Superior temporal gyrus (tissue), 1 donor: ENCODE results near the gene DHRS7B.
"Not testable (repeated sequence)": the region's sequence is repeated elsewhere in the genome, so short reads cannot be mapped to it uniquely, and the experiment has no call there.

Experiments used
- DNase-seq: peaks from one replicate; pipeline ENCODE4 v3.0.0-alpha.2; 2016; ENCODE audit errors: extremely low spot score

DHRS7B gene

DNA sequence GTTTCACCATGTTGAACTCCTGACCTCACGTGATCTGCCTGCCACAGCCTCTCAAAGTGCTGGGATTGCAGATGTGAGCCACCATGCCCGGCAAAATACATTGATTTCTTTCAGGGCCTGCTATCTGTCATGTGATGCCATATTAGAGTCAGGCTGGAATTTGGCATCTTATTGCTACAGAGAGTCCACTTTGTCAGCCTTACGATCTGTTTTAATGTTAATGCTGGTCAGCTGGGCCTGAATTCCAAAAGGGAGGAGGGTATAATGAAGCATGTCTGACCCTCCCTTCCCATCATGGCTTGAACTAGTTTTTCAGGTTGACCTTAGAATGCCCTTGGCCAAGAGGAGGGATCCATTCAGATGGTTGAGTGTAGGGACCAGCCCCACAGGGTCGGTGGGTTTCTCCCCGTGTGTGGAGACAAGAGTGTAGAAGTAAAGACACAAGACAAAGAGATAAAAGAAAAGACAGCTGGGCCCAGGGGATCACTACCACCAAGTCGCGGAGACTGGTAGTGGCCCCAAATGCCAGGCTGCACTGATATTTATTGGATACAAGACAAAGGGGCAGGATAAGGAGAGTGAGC is 19.6 kb upstream of the DHRS7B start:
- not testable (repeated sequence) for DNase-seq

DNA sequence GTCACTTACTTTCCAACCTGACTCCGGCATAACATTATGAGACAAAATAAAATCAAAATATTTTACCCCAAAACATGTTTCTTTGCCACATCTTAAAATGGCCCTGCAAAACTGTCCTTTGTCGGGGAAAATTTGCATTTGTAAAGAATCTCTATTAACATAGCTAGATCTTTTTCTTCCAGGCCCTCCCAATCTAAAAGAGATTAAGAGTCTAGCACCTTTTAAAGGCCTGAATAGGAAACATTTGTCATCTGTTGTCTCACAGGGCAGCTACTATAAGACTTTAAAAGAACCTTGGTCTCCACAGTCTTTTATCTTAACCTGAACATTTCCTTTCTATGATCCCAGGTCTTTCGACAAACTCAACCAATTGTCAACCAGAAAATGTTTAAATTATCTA is 18.1 kb upstream of the DHRS7B start:
- DNase-seq: no peak

DNA sequence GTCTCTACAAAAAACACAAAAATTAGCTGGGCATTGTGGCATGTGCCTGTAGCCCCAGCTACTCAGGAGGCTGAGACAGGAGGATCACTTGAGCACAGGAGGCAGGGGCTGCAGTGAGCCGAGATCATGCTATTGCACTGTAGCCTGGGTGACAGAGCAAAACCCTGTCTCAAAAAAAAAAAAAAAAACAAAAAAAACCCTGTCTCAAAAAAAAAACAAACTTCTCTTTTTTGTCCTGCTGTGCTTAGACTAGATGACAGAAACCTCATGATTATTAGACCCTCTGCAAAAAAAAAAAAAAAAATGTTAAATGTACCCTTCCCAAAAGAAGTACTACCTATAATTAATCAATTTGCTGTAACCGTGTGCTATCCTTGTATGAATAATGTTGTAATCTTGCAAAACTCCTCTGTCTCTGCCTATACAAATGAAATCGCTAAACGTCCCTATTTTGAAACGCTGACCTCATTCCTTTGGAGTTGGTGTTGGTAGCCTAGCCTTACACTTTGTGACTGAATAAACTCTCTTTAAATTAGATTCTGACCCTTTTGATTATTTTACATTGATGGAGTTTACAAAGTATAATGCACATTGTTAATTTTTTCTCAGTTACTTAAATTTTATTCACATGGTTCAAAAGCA is 13.6 kb upstream of the DHRS7B start:
- no peak for DNase-seq

DNA sequence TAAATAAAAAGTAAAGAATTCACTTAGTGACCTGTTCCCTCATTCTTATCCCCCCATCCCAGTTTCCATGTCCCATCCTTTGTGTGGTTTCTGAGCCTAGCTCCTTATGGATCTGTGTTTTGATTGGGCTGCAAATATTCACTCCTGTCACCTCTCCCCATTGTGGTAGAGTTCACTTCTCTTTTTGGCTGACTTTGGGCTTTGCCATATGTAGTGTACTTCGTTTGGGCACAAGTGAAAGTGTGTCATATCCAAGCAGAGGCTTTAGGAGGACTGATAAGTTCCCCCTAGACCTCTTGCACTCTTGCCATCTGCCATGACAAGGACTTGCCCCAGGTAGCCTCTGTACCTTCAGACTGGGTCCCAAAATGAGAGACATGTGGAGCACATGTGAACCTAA is 13.0 kb upstream of the DHRS7B start:
- no peak for DNase-seq

DNA sequence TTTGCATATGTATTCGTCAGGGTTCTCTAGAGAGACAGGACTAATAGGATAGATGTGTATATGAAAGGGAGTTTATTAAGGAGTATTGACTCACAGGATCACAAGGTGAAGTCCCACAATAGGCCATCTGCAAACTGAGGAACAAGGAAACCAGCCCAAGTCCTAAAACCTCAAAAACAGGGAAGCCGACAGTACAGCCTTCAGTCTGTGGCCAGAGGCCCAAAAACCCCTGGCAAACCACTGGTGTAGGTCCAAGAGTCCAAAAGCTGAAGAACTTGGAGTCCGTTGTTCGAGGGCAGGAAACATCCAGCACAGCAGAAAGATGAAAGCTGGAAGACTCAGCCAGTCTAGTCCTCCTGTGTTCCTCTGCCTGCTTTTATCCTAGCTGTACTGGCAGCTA is 12.0 kb upstream of the DHRS7B start:
- DNase-seq: not testable (repeated sequence)

DNA sequence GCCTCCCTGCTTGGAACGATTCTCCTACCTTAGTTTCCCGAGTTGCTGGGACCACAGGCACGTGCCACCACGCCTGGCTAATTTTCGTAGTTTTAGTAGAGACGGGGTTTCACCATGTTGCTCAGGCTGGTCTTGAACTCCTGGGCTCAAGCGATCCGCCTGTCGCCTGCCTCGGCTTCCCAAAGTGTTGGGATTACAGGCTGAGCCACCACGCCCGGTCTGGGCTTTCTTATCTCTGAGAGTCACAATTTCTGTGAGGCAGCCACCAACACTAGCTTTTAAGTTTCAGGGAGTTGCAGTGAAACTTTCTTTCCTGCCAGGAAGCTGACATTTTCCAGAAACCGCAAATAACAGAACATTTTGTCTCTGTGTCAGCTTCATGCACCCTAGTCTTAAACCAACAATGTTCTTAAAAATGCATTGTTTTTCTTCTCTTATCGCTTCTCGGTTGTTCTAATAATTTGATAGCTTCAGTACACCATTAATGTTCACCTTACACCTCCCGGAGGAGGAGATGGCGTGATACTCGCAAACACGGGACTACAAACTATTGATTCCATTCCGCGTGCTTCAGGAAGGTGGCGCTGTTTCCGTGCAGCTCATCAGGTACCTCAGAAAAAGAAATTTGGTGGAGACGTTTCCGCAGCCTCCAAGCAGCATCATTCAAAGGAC is 7.4 kb upstream of the DHRS7B start:
- DNase-seq: peak; percentile 79

DNA sequence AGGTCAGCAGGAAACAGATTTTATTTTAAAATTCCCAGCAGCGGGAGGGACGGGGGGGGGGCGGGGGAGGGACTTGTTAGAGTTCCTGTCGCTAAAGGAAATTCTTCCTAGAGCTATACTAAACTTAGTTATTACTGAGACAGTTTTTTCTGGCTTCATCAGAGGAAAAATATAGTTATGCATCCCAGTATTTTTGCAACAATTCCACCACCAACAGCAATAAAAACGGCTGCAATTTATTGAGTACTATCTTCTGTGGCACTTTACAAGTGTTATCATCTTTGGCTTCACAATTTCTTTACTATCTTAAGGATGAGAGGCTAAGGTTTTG is 6.9 kb upstream of the DHRS7B start:
- no peak for DNase-seq

DNA sequence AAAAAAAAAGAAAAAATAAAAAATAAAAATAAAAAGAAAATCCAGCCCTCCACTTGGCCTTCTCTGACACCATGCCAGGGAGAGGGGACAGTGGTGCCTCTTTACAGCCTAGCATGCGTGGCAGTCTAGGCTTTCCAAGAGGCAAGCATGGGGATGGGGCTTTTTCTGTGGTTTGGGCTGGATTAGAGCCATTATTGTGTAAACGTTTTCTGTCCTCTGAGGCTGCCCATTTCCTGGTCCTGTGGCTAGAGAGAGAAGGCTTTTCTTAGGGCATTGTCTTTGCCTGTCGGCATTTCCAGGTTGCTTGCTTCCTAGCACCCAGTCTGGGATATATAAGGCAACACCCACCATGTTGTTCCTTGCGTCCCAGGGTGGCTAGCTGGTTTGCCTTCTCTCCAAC is 2.7 kb upstream of the DHRS7B start:
- DNase-seq: no peak

DNA sequence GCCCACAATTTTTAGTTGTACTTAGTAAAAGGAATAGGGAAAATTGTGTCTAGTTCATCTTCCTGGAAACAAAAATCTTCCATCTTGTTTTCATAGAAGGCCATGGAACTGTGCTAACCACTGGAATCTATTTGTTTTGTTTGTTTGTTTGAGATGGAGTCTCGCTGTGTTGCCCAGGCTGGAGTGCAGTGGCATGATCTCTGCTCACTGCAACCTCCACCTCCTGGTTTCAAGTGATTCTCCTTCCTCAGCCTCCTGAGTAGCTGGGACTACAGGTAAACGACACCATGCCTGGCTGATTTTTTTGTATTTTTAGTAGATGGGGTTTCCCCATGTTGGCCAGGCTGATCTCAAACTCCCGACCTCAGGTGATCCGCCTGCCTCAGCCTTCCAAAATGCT is 2.2 kb upstream of the DHRS7B start:
- not testable (repeated sequence) for DNase-seq

DNA sequence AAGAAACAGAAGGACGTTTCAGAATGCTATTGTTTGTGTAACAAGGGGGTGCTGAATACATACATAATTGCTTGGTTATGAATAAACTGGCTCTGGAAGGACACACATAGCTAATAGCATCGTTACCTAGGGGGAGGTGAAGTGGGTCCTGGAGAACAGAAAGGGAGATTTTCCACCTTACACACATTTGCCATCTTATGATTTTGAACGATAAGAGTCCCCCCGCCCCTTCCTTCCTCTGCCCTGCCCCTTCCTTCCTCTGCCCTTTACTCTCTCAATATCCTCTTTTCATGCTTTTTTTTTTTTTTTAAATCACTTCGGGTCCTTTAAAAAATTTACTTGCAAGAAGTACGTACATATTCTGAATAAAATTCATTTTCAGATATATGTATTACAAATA is 902 bp upstream of the DHRS7B start:
- no peak for DNase-seq

DNA sequence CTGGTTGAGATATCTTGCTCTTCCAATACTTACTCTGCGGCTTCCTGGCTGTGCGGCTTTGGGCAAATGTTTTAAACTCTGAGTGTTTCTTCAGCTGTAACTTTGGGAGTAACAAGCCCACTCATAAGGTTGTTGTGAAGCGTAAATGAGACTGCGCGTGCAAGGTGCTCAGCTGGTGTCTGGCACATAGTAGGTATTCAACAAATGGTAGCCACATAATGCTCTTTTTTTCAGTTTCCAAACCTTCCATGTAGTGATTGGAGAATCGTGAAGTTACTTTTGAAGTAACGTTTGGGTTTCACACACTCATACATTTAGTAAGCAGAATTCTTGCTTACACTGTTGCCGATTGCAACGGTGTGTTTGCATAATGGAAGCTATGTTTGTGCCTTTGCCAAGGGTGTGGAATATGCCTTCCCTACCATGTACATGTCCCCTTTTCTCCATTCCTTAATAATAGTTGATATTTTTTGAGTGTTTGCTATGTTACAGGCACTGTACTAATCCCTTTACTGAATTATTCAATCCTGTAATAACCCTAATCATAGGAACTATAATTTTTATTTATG is 829 bp downstream of the DHRS7B start:
- no peak for DNase-seq

DNA sequence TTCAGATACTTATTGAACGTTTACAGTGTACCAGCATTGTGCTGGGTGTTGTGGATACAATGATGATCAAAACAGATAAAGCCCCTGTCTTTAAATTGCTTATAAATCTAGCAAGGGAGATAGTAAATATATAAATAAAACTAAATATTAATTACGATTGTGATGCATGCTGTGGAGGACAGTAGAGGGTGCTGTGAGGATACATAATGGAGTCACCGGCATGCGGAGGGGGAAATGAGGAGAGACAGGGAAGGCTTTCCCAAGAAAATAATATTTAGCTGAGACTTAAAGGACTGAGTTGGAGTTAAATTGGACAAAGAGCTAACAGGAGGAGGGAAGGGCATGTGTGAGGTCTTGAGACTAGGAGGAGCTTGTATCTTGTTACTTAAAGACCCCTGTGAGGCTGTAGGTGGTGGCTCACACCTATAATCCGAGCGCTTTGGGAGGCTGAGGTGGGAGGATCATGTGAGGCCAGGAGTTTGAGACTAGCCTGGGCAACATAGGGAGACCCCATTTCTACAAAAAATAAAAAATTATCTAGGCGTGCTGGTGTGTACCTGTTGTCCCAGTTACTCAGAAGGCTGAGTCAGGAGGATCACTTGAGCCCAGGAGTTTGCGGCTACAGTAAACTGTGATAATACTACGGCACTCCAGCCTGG is 2.4 kb downstream of the DHRS7B start:
- peak; percentile 58 for DNase-seq

DNA sequence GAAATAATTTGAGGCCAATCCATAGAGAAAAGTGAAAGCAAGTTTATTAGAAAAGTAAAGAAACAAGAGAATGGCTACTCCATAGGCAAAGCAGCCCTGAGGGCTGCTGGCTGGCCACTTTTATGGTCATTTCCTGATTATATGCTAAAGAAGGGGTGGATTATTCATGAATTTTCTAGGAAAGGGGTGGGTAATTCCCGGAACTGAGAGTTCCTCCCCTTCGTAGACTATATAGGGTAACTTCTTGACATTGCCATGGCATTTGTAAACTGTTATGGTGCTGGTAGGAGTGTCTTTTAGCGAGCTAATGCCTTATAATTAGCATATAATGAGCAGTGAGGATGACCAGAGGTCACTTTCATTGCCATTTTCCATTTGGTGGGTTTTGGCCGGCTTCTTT is 4.4 kb downstream of the DHRS7B start:
- no peak for DNase-seq

DNA sequence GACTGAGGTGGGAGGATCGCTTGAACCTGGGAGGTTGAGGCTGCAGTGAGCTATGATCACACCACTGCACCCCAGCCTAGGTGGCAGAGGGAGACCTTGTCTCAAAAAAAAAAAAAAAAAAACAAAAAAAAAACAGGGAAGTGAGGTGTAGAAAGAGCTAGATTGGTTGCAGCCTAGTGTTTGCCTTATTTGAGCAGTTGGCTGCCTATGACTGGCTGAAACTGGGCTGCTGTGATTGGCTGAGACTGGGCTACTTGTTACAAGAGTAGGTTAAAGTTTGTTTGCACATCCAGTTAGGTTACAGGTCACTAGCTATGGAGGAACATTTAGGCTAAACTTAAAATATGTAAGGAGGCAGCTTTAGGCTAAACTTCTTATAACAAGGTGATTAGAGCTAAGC is 5.7 kb downstream of the DHRS7B start:
- DNase-seq: no peak

DNA sequence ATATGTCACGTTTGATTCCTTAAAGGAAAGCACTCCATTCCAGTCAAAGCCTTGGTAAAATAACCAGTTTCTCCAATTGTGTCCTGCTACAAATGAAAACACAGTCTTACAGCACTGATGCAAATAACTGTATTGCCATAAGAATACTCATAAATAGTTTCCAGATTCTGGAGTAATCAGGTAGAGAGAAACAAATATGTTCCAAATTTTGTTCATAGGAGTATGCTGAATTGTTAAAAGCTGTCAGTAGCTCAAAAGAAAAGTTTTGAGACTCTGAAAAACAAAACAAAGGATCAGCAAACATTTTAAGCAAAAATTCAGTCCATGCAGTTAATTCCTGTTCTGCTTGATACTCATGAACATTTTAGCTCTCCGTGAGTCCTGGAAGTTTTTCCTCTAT is 7.8 kb downstream of the DHRS7B start:
- no peak for DNase-seq

DNA sequence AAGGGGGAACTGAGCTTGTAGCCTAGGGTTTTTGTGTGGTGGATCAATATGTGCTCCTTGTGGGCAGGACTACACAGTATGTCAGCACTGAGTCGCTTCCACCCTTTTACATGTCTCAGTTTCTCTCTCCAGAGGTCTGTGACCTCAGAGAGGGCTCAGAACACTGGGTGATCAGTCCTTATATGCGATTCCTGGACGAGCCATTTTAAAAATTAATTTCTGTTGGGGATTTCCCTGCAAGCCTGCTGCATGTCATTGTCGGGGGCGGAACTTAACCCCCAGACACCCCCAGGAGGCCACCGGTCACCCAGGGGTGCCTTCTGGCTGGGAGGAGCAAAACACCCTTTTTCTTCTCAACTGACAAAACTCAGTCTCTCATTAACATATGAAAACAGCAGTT is 14.1 kb downstream of the DHRS7B start:
- DNase-seq: no peak

DNA sequence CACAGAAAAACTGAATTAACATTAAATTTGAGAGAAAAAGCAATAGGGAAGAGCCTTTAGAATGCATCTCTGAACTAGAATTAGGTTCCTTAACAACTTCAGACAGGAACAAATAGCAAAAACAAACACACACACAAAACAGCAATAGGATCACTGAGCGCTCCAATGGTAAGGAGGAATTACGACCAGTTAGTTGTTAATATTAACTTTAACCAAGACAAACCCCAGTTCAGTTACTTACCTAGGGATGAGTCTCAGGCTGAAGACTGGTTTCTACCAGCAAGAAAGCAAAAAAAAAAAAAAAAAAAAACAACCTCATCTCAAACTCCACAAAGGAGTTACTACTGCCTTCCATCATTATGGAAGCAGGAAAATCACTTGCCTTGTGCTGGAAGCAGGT is 14.6 kb downstream of the DHRS7B start:
- DNase-seq: no peak

DNA sequence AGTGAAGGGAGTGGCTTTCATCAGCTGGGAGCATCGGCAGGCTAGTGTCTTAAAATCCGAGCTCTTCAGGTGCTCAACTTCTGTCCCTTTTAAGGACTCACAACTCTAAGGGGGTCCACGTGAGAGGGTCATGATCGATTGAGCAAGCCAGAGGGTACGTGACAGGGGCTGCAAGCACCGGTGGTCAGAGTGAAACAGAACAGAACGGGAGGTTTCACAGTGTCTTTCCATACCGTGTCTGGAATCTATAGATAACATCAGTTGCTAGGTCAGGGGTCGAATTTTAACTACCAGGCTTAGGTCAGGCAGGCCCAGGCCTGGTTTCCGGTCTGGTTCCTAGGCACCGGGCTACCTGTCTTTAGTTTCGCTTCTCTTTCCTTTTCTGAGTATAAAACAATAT is 15.3 kb downstream of the DHRS7B start:
- DNase-seq: not testable (repeated sequence)

DNA sequence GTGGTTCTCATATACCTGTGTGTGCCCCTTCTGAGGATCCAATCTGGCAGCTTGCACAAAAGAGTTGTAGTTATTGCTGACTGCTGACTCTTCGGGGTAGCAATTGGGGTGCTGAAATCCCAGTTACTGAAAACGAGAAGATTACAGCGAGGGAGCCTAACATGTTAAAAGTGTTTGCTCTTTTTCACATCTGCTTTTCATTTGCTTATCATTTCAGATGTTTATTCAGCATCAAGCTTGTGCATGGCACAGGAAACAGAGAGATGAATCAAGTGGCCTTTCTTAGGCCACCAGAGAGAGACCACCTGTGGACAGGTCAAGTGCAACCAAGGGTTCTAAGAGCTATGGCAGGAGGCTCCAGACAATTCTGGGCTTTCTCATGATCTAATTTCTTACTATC is 16.9 kb downstream of the DHRS7B start:
- DNase-seq: no peak

DNA sequence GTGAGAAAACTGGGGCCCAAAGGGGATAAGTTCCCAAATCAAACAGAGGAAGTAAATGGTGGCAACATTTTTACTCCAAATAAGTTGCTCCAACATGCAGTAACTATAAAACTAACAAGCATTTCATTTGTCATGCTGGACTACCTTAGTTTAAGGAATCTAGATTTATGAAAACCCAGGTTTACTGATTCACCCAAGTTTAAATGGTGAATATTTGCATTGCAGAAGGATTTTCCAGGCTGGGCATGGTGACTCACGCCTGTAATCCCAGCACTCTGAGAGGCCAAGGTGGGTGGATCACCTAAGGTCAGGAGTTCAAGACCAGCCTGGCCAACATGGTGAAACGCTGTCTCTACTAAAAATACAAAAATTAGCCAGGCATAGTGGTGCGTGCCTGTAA is 17.5 kb downstream of the DHRS7B start:
- not testable (repeated sequence) for DNase-seq

DNA sequence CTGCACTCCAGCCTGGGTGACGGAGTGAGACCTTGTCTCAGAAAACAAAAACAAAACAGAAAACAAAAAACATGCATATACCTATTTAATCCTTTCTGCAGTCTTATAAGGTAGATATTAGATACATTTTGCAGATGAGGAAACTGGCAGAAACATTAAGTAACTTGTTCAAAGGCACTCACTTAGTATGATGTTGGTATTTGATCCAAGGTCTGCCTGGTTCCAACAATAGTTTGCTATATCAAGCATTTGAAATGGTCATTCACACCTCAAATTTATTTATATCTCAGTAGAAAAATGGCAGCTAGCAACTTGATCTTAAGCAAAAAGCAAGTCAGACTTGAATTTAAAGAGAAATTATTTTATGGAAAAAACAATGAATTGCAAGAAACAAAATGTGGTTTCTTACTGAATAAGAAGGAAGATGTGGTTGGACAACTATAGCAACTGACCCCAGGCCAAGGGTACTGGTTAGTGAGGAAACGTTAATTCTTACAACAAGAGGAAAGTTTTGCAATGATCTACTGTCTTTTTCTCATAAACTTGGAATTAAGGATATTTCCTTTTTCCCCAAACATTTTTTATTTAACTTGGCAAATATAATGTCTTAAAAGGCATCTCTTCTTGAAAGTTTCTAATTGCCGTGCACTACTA is 19.7 kb downstream of the DHRS7B start:
- no peak for DNase-seq

DNA sequence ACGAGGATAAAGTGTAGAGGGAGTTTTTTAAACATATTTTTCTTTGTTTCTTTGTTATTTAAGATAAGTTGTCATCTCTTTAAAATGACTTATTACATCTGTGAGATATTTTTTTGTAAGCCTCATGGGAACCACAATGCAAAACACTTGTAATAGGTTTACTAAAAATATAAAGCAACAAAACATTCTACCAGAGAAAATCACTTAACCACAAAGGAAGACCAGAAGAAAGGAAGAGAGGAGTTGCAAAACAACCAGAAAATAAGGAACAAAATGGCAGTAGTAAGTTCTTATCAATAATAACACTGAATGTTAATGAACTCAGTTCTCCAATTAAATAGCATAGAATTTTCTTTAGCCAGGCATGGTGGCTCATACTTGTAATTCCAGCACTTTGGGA is 22.9 kb downstream of the DHRS7B start:
- no peak for DNase-seq
